GM21576 (cell line): ENCODE measurements around the gene CGB7.

Source experiments
- ATAC-seq: cut with Tn5 transposase; IDR thresholded peaks from one replicate; pipeline ENCODE4 v1.9.1; 2021; ENCODE audit warnings: mild to moderate bottlenecking, moderate library complexity; ENCODE audit not compliant: unreplicated experiment

The CGB7 gene

GRCh38 chr19:49017041-49017665 lies 40.4 kb downstream of the CGB7 start, which contains the start of gene LHB:
Gene LHB, minus strand, starts transcription at chr19:49017091. Its CDS starts 10 bp downstream, at chr19:49017081.
- ATAC-seq: no peak

DNA sequence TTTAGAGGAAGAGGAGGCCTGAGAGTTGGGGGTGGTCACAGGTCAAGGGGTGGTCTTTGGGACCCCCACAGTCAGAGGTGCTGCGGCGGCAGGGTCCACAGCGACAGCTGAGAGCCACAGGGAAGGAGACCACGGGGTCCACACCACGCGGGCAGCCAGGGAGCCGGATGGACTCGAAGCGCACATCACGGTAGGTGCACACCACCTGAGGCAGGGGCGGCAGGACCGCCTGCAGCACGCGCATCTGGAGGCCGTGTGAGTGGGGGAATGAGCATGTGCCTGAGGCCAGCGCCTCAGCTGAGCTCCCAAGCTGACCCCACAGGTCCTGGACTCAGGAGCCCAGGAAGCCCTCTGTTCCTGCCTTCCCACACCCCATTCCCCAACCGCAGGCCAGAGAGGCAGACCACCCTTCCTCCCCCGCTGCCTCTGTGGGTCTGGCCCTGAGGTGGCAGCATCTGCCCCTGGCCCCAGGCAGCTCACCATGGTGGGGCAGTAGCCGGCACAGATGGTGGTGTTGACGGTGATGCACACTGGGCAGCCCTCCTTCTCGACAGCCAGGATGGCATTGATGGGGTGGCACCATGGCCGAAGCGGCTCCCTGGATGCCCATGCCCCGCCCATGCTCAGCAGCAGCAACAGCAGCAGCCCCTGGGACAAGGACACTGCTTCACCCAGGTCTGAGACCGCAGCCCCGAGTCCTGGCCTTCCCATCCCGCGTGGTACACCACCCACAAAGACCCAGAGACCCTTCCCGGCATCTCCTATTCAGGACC lies 41.3 kb downstream of the CGB7 start:
- no peak for ATAC-seq

DNA sequence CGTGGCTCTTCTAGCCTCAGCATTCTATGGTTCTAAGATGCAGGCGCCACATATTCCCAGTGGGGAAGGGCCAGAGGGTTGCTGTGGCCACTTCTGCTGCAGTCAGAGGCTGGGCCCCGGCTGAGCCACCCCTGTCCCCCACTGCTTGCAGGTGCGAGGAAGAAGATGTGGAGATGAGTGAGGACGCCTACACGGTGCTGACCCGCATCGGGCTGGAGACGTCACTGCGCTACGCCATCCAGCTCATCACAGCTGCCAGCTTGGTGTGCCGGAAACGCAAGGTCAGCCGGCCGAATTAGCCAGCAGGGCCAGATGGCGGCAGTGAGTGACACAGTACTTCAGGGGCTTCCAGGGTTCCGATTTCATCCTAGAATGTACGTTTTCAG lies 42.7 kb downstream of the CGB7 start:
- no peak for ATAC-seq

DNA sequence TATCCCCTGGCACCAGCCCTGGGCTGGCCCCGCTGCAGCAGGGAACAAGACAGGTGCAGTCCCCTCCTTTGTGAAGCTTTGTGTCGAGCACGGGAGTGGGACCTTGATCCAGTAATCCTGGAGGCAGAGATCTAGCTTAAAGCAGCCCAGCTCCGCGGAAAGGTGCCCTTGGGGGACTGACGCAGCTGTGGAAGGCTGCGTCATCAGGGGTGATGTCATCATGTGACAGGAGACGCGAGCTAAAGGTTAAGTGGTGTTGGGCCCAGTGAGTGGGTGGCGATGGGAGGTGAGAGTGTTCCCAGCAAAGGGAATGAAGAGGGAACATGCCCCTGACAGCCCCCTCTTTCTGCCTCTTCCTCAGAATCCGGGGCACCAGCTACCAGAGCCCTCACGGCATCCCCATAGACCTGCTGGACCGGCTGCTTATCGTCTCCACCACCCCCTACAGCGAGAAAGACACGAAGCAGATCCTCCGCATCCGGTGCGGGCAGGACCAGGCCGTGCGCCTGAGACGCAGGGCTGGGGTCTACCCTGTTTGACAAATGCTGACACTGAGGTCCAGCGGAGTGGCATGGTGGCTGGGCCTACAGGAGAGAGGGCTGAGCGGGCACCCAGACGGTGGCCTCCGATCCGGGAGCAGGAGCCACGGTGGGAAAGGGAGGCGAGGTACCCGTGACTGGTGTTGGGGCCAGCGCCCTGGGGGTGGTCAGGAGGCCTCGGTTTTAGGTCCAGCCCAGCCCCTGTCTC lies 43.3 kb downstream of the CGB7 start:
- ATAC-seq: no peak

DNA sequence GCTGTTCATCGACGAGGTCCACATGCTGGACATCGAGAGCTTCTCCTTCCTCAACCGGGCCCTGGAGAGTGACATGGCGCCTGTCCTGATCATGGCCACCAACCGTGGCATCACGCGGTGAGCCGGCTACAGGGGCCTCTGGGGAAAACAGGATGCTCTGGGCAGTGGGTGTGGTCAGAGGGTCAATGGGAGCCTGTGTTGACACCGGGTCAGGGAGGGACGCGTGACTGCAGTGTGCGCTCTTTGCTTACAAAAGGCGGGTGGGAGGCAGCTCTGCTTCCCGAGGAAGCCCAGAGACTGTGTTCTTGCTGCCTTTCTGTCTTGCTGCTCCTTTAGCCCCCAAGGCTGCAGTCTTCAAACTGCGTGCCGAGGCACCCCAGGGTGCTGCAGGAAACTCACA lies 46.4 kb downstream of the CGB7 start:
- ATAC-seq: no peak

DNA sequence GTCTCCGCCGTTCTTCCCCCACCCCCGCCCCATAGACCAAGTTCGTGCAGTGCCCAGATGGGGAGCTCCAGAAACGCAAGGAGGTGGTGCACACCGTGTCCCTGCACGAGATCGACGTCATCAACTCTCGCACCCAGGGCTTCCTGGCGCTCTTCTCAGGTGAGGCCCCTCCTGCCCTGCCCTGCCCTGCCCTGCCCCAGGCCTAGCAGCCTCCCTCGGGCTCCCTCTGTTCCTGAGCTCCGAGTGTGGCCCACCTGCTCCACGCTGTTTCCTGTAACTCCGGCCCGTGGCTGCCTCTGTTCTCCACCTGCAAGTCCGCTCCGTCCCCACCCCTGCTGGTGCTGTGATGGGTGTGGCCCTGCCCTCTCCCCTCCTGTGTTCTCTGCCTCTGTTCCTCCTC lies 47.1 kb downstream of the CGB7 start:
- no peak for ATAC-seq

- ATAC-seq: no peak
Measured at GRCh38 chr19:49009828-49010227, 47.7 kb downstream of the CGB7 start.

GRCh38 chr19:49006905-49007304 lies 50.6 kb downstream of the CGB7 start:
- no peak for ATAC-seq

DNA sequence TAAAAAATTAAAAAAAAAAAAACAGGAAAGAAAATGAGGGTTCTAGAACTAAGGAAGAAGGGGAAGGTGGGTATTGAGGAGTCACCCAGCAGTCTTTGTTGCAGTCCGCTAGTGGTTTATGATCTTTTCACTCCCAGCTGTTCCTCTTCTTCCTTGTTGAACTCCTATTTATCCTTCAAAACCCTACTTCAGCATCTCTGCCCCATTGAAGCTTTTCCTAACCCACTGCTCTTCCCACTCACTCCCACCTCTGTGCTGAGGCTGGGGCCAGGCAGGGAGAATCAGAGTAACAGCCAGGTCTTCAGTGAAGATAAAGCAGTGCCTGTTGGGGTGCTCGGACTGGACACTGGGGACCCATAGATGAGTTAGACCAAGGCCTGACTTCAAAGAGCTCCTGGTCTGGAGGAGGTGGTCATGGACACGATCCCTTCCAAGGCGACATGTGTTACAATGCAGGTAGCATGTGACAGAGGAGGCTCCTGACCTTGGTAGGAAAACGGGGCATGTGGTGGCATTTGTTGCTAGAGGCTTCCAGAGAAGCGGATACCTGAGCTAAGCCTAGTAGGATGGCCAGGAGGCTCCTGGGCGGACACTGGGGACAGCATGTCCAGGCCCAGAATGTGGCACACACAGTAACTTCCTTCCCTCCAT lies 52.5 kb downstream of the CGB7 start:
- ATAC-seq: no peak
